IPS-NIHi11 (cell line): Measurements from ENCODE around the gene CCDC88A.
"Not testable (repeated sequence)": the region's sequence is repeated elsewhere in the genome, so short reads cannot be mapped to it uniquely, and the experiment has no call there.

Source experiments
- DNase-seq: peaks from one replicate; pipeline ENCODE4 v3.0.0; 2012; ENCODE audit warnings: mixed read lengths, low spot score

CCDC88A gene

GRCh38 chr2:55371376-55371775, 48.3 kb downstream of the CCDC88A start:
- DNase-seq = no peak

GRCh38 chr2:55370208-55370607, 49.4 kb downstream of the CCDC88A start:
- no peak for DNase-seq

GRCh38 chr2:55365303-55365702, 54.4 kb downstream of the CCDC88A start:
- no peak for DNase-seq

- DNase-seq = no peak
Measured at GRCh38 chr2:55364189-55365055, 55.2 kb downstream of the CCDC88A start.

- no peak for DNase-seq
Measured at GRCh38 chr2:55363636-55364035, 56.0 kb downstream of the CCDC88A start.

- DNase-seq = no peak
Measured at GRCh38 chr2:55361465-55362189, 58.0 kb downstream of the CCDC88A start.

- DNase-seq = no peak
Measured at GRCh38 chr2:55358451-55358850, 61.2 kb downstream of the CCDC88A start.

- DNase-seq = no peak
Measured at GRCh38 chr2:55357927-55358326, 61.7 kb downstream of the CCDC88A start.

GRCh38 chr2:55357164-55357563, 62.5 kb downstream of the CCDC88A start:
- no peak for DNase-seq

- not testable (repeated sequence) for DNase-seq
Measured at GRCh38 chr2:55356136-55356535, 63.5 kb downstream of the CCDC88A start.

- no peak for DNase-seq
Measured at GRCh38 chr2:55355451-55355850, 64.2 kb downstream of the CCDC88A start.

- DNase-seq = no peak
Measured at GRCh38 chr2:55351672-55352071, 68.0 kb downstream of the CCDC88A start.

GRCh38 chr2:55345064-55345463, 74.6 kb downstream of the CCDC88A start:
- DNase-seq = no peak

- DNase-seq = no peak
Measured at GRCh38 chr2:55338268-55338667, 81.4 kb downstream of the CCDC88A start.

GRCh38 chr2:55334728-55335127, 84.9 kb downstream of the CCDC88A start:
- no peak for DNase-seq

- DNase-seq = no peak
Measured at GRCh38 chr2:55330541-55331297, 88.9 kb downstream of the CCDC88A start.

GRCh38 chr2:55327470-55328230, 92.0 kb downstream of the CCDC88A start:
- no peak for DNase-seq

- DNase-seq = no peak
Measured at GRCh38 chr2:55314985-55315384, 104.7 kb downstream of the CCDC88A start.

GRCh38 chr2:55311444-55311870, 108.2 kb downstream of the CCDC88A start:
- DNase-seq = peak; percentile 4

- DNase-seq = no peak
Measured at GRCh38 chr2:55309446-55309845, 110.2 kb downstream of the CCDC88A start.

- no peak for DNase-seq
Measured at GRCh38 chr2:55302241-55302640, 117.4 kb downstream of the CCDC88A start.

- DNase-seq = no peak
Measured at GRCh38 chr2:55301277-55301676, 118.4 kb downstream of the CCDC88A start.
